ENCODE measurements around the gene PCF11.
"Not testable (repeated sequence)": the region's sequence is repeated elsewhere in the genome, so short reads cannot be mapped to it uniquely, and the experiment has no call there.

PCF11 gene, protein sequence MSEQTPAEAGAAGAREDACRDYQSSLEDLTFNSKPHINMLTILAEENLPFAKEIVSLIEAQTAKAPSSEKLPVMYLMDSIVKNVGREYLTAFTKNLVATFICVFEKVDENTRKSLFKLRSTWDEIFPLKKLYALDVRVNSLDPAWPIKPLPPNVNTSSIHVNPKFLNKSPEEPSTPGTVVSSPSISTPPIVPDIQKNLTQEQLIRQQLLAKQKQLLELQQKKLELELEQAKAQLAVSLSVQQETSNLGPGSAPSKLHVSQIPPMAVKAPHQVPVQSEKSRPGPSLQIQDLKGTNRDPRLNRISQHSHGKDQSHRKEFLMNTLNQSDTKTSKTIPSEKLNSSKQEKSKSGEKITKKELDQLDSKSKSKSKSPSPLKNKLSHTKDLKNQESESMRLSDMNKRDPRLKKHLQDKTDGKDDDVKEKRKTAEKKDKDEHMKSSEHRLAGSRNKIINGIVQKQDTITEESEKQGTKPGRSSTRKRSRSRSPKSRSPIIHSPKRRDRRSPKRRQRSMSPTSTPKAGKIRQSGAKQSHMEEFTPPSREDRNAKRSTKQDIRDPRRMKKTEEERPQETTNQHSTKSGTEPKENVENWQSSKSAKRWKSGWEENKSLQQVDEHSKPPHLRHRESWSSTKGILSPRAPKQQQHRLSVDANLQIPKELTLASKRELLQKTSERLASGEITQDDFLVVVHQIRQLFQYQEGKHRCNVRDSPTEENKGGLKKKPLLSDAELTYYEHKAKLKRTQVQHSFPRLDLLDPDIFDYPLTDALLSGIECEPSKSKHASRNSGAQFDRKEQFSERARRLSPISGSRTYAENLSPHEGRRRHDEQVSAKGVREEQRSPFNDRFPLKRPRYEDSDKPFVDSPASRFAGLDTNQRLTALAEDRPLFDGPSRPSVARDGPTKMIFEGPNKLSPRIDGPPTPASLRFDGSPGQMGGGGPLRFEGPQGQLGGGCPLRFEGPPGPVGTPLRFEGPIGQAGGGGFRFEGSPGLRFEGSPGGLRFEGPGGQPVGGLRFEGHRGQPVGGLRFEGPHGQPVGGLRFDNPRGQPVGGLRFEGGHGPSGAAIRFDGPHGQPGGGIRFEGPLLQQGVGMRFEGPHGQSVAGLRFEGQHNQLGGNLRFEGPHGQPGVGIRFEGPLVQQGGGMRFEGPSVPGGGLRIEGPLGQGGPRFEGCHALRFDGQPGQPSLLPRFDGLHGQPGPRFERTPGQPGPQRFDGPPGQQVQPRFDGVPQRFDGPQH (N-terminal part only)

GRCh38 chr11:83156996-83157593 is at the start of gene PCF11:
PCF11 (plus strand) TSS chr11:83157131; CDS start chr11:83157440, 309 bp downstream.
- DNase-seq (ENCODE audit: low spot score) = no peak

DNA sequence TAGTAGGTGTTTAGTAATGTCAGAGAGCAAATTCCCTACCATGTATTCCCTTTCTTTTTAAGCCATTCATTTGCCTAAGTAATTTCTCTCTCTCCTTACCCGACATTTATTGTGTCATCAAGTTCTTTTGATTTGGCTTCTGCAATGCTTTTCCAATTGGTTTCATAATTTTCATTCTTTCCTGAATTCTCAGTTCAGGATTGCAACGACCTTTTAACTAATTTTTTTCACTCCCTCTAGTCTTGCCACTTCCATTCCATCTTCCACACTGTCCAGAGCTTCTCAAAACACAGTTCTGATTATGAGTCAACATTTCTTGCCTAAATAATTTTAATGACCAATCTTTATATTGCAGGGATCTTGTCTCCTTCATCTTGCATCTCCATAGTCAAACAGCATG is 44.0 kb upstream of the PCF11 start:
- DNase-seq (ENCODE audit: low spot score) = no peak

GRCh38 chr11:83115026-83115425 is 41.9 kb upstream of the PCF11 start:
- no peak for DNase-seq (ENCODE audit: low spot score)

DNA sequence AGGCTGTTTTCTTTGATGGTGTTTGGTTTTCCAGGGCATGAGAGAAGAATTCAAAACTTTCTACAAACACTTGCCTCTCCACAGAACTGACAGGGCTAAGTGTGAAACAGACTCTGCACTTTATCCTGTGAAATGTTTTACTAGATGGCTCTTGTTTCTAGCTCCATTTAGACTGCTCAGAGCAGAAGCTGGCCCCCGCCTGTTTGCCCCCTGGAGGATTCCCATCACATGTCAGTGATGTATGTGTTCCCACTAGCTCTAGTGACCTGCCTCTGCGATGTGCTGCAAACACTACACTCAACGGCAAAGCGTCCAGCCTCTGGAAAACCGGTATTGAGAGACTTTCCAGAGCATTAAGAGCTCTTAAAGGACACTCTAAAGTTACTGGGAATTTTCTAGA is 41.4 kb upstream of the PCF11 start:
- DNase-seq (ENCODE audit: low spot score) = no peak

- DNase-seq (ENCODE audit: low spot score) = no peak
Measured at GRCh38 chr11:83116015-83116641, 40.8 kb upstream of the PCF11 start.

DNA sequence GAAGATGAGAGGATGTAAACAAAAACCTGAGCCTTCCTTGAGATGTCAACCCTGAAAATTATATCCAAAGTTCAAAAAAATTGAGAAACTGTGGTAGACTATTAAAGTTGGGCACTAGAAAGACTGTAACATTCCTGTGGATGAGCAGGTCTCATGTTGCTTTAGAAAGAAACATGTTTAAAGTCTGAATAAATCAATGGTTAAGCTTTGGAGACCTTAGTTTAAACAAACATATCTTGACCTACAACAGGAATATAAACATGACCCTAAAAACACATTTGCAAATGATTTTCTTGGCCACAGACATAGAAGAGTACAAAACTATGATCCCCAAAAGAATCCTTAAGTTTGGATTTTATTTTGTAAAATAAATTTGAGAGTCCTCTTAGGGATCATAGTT is 38.1 kb upstream of the PCF11 start:
- no peak for DNase-seq (ENCODE audit: low spot score)

- no peak for DNase-seq (ENCODE audit: low spot score)
Measured at GRCh38 chr11:83119216-83119615, 37.7 kb upstream of the PCF11 start.

DNA sequence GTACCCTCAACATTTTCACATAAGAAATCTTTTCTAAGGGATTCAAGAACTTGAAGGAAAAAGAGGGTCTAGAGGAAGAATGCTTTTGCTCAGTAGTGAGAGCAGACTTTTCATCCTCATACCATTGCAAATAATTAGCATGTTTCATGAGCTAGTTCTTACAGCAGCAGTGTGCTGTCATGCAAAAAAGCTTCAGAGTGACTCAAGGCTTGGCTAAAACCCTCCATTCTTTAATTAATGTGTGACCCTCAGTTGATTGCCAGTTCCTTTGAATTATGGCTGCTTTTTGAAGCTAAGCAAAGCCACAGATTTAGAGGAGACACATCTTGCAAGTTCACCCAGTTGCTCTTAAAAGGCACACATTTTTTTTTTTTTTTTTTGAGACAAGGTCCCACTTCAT is 36.6 kb upstream of the PCF11 start:
- no peak for DNase-seq (ENCODE audit: low spot score)

GRCh38 chr11:83122050-83122449 is 34.9 kb upstream of the PCF11 start:
- DNase-seq (ENCODE audit: low spot score) = no peak

- no peak for DNase-seq (ENCODE audit: low spot score)
Measured at GRCh38 chr11:83122766-83123165, 34.2 kb upstream of the PCF11 start.

DNA sequence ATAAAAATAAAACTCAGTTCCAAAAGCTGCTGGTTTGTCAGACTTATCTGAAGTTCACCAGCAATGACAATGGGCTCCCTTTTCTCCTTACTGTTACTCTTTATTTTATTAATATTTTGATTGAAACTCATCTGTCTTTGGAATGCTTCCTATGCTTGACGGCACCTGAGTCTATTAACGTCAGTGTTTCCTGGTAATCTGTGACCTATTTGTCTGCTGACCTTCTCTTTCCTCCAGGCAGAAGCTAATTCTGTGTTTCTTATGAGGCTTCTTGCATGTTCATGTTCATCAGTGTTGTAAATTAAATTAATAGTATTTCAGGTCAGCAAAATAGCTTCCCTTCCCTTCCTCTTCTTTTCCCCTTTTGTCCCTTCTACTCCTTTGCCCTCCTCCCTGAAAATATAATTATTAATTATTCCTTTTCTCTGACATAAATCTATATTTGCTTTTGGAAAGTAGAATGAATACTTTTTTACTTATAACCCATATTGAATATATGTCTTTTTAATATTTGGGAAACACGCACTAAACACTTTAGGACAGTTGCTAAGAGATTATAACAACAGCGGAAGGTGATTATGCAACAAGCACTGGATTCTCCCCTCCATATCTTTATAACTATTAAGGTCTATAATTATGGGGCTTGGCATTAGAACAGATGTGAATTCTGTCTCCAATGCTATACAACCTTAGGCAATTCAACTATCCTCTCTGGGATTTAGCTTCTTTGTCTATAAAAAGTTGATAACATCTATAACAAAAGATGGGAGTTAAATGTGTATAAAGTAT is 32.1 kb upstream of the PCF11 start:
- no peak for DNase-seq (ENCODE audit: low spot score)

DNA sequence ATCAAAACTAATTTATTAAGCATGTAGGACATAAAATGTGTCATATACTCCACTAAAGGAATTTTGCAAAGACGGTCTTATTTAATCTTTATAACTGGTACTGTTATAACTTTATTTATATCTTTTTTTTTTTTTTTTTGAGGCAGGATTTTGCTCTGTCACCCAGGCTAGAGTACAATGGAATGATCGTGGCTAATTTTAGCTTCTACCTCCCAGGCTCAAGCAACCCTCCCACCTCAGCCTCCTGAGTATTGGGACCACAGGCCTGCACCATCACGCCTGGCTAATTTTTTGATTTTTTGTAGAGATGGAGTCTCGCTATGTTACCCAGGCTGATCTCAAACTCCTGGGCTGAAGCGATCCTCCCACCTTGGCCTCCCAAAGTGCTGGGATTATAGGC is 31.4 kb upstream of the PCF11 start:
- DNase-seq (ENCODE audit: low spot score) = no peak

- no peak for DNase-seq (ENCODE audit: low spot score)
Measured at GRCh38 chr11:83127310-83127637, 29.7 kb upstream of the PCF11 start.

GRCh38 chr11:83132191-83132590 is 24.7 kb upstream of the PCF11 start:
- DNase-seq (ENCODE audit: low spot score) = no peak

DNA sequence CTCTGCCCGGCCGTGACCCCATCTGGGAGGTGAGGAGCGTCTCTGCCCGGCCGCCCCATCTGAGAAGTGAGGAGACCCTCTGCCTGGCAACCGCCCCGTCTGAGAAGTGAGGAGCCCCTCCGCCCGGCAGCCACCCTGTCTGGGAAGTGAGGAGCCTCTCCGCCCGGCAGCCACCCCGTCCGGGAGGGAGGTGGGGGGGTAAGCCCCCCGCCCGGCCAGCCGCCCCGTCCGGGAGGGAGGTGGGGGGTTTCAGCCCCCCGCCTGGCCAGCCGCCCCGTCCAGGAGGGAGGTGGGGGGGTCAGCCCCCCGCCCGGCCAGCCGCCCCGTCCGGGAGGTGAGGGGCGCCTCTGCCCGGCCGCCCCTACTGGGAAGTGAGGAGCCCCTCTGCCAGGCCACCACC is 23.7 kb upstream of the PCF11 start:
- not testable (repeated sequence) for DNase-seq (ENCODE audit: low spot score)

DNA sequence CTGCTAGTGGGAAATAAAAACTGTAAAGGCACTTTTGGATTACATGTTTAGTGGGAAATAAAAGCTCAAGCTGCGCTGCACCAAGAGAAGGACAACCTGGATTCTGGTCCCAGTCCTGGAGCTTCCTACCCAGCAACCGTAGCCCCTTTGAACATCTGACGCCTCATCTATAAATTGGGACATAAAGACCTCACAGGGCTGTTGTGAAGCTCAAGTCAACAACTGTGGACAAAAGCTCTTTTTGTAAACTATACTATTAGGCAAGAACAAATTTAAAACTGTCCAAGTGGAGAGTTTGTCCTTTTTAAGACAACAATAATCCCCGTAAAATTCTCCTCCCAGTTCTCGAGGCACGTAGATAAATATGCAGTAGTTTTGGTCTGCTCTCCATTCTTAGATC is 17.6 kb upstream of the PCF11 start:
- no peak for DNase-seq (ENCODE audit: low spot score)

DNA sequence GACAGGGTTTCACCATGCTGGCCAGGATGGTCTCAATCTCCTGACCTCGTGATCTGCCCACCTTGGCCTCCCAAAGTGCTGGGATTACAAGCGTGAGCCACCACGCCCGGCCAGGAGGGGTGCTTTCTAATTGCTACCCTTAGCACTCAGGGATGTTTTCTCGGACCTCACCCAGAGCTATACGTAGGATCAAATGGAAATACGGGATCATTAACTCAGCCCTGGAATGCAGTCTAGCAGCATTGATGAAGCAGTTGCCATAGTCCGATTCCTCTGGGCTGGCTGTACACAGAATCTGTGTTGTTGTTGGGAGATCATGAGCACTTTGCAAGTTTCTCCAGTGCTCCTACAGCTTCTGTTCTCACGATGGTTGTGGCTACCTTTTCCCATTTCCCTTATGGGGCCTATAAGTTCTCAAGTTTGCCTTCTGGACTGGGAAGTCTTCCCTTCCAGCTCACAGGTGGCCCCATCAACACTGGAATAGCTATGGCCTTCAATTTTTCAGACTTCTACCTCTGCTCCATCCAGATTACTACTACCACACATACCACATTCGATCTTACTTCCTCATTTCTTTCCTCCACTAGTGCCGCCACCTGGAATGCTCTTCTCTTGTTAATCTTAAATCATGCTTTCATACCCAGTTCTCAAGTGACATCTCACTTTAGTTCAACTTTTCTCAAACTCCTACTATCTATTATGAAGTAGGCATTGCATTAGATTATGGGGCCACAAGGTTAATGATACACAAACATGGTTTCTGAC is 16.1 kb upstream of the PCF11 start:
- no peak for DNase-seq (ENCODE audit: low spot score)

- no peak for DNase-seq (ENCODE audit: low spot score)
Measured at GRCh38 chr11:83147895-83148294, 9.0 kb upstream of the PCF11 start.

- DNase-seq (ENCODE audit: low spot score) = no peak
Measured at GRCh38 chr11:83150450-83150849, 6.5 kb upstream of the PCF11 start.

All from RKO (cell line).